ENCODE measurements around the gene RCHY1. TPM values are rescaled to one million over a fixed set of nuclear protein-coding genes. Genes with fewer than 3 reads are reported as not detected.

Gene RCHY1
- total and polyA plus RNA-seq, 4 donors, result 19.9 to 33.5 (median 29.3) TPM

Other genes starting within 250 kb of the RCHY1 start
- 10 to 100 TPM; 21.2 to 28.0 TPM for gene THAP6, start 70 bp upstream of the RCHY1 start, total RNA-seq
- 10 to 100 TPM in 1 of 2 donors, 1 to 10 TPM in 1; 9.2 to 10.5 TPM for gene THAP6, start 70 bp upstream of the RCHY1 start, polyA plus RNA-seq
- not detected for gene ODAPH, start 41.7 kb upstream of the RCHY1 start, total RNA-seq
- not detected for gene ODAPH, start 41.7 kb upstream of the RCHY1 start, polyA plus RNA-seq
- 1 to 10 TPM; 2.3 to 2.8 TPM for gene CDKL2, start 116.1 kb upstream of the RCHY1 start, total RNA-seq
- gene CDKL2, start 116.1 kb upstream of the RCHY1 start, polyA plus RNA-seq, result under 1 TPM in 1 of 2 donors, not detected in 1; 0.49 TPM
- 10 to 100 TPM; 99.6 to 99.7 TPM for gene G3BP2, start 159.0 kb upstream of the RCHY1 start, total RNA-seq
- gene G3BP2, start 159.0 kb upstream of the RCHY1 start, polyA plus RNA-seq, result 10 to 100 TPM; 36.7 to 38.6 TPM
- gene USO1, start 210.2 kb upstream of the RCHY1 start, total RNA-seq, result 10 to 100 TPM; 77.2 to 86.6 TPM
- gene USO1, start 210.2 kb upstream of the RCHY1 start, polyA plus RNA-seq, result 10 to 100 TPM; 50.6 to 51.7 TPM